ENCODE results near the gene METTL6.

Gene METTL6

DNA sequence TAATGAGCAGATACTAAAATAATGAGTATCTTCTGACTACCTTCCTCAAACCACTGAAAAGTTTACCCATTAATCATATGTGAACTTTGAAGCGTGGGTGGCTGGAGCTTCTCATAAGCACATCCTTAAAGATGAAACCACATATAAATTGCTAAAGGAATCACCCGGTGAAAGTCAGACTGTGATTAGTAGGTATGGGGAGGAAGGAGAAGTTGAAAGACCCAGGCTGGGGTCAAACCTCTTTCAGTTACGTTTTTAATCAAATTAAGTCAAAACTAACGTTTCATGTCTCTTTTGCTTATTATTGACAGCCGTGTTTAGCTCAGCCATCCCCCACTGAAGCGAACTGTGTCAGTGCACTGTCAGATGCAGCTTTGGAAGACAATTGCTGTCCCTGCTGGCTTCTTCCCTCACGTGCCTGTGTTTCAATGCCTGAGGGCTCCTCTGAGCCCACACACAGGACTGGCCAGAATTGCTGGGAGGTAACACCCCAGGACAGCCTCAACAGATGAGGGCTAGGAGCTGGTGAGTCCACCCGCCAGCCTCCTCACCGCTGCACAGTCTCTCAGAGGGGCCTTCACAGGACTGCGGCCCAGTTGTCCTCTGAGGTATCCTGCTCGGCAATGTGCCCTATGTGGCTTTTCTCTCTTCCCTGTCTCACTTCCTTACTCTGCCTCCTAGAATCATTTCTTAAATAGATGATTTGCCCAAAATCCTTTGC is 65.7 kb downstream of the METTL6 start:
- no peak for DNase-seq

DNA sequence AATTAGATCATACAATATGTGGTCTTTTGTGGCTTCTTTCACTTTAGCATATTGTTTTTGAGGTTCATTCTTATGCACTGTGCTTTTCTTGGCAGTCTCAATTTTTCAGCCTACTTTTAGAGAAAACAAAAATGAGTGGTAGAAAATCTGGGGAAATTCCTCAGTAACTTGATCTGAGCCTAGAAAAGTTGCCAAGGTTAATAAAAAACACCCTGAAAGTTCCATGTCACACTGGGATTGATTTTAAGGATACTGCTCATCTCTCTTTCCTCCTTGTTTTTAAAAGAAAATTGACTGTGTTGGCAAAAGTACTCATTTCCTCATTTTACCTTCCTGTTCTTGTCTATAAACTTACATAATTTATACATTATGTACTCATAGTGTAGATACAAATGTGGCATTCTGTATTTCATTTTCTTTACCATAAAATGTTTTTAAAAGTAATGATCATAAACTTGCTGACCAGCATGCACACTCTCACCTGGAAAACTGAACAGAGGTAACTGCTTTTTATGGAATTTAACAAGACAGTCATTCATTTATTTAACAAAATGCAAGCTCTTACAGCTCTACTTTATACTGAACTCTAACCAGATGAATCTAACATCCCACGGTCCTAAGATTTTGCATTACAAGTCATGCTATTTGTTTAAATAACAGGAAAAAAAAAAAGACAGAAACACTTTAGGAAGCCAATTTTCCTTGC is 66.4 kb downstream of the METTL6 start:
- DNase-seq, result no peak

Measured in effector CD8-positive, alpha-beta T cell (primary cell).